Fibroblast of mammary gland (primary cell): Measurements from ENCODE around the gene GDE1.

Experiments used
- DNase-seq: peaks from one replicate; pipeline ENCODE4 v3.0.0-alpha.2; 2010; ENCODE audit warnings: low read depth
- H3K4me3 ChIP-seq: 2 replicates; pipeline ENCODE4 v1.5.1; 2011; ENCODE audit warnings: low read depth, mild to moderate bottlenecking, low read length, moderate library complexity; ENCODE audit not compliant: control insufficient read depth
- TF ChIP-seq, protein P1 (sequence below): conservative IDR thresholded peaks from 2 replicates; pipeline ENCODE4 v1.5.1; 2011; ENCODE audit warnings: low read depth, low read length, inconsistent platforms; ENCODE audit not compliant: control insufficient read depth, insufficient read depth

Gene GDE1

DNA sequence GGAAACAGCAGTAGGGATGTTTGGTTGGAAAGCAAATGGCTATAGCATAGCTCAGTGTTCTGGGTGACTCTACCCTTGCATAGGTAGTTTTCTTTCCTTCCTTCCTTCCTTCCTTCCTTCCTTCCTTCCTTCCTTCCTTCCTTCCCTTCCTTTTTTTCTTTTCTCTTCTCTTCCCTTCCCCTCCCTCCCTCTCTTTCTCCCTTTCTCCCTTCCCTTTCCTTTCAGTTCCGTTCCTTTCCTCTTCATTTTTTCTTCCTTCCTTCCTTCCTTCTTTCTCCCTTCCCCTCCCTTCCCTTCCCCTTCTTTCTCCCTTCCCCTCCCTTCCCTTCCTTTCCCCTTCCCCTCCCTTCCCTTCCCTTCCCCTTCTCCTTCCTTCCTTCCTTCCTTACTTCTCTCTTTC, 31.3 kb downstream of the GDE1 start:
- no peak overlapping the region for H3K4me3 ChIP-seq
- no peak for DNase-seq
- TF ChIP-seq, protein P1, sequence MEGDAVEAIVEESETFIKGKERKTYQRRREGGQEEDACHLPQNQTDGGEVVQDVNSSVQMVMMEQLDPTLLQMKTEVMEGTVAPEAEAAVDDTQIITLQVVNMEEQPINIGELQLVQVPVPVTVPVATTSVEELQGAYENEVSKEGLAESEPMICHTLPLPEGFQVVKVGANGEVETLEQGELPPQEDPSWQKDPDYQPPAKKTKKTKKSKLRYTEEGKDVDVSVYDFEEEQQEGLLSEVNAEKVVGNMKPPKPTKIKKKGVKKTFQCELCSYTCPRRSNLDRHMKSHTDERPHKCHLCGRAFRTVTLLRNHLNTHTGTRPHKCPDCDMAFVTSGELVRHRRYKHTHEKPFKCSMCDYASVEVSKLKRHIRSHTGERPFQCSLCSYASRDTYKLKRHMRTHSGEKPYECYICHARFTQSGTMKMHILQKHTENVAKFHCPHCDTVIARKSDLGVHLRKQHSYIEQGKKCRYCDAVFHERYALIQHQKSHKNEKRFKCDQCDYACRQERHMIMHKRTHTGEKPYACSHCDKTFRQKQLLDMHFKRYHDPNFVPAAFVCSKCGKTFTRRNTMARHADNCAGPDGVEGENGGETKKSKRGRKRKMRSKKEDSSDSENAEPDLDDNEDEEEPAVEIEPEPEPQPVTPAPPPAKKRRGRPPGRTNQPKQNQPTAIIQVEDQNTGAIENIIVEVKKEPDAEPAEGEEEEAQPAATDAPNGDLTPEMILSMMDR = no peak

DNA sequence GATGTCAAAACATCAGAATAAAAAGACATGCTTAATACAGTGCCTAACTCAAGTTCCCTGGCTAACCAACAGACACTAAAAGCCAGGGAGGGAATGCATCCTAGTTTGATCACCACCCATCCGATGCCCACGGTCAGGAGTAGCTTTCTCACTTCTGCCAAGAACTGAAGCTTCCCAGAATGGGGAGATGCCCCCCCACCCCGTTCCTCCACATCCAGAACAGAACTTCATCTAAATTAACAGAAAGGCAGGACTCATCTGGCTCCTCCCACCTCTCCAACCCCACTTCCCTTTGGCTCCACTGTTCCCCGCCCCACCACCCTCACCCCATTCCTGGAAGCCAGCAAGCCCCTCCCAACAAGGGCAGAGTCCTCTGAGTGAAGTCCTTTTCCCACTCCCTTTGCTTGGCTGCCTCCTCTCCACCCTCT, 33.7 kb downstream of the GDE1 start:
- DNase-seq = no peak
- TF ChIP-seq, protein P1 = no peak
- no peak overlapping the region for H3K4me3 ChIP-seq

DNA sequence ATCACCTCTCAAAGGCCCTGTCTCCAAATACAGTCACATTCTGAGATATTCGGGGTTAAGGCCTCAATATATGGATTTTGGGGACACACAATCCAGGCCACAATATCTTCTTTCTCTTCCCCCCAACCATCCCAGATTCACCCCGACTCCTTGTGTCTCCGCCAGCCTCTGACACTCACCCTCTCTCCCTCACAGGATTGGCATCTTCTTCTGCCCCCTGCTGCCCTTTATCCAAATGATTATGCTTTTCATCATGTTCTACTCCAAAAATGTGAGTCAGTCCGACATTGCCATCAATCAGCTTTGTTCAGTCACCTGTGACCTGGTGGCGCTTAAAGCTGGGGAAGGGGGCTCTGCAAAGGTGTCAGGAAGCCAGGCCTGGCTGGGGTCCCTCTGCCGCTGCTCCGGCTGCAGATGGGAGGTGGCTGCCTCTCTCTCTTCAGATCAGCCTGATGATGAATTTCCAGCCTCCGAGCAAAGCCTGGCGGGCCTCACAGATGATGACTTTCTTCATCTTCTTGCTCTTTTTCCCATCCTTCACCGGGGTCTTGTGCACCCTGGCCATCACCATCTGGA, 35.1 kb downstream of the GDE1 start:
- TF ChIP-seq, protein P1 = no peak
- DNase-seq = no peak

DNA sequence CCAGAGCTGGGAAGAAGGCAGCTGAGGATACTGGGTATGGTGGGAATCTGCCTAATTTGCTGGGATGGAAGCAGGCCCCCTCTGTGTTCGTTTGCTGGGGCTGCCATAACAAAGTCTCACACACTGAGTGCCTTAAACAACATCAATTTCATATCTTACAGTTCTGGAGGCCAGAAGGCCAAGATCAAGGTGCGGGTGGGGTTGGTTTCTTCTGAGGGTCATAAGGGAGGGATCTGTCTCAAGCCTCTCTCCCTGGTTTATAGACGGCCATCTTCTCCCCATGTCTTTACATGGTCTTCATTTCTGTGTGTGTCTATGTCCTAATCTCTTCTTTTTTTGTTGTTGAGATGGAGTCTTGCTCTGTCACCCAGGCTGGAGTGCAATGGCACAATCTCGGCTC, 35.8 kb downstream of the GDE1 start:
- H3K4me3 ChIP-seq = no peak overlapping the region
- no peak for DNase-seq
- TF ChIP-seq, protein P1 = no peak

More for the DNA sequence above, 35.1 kb downstream of the GDE1 start:
- H3K4me3 ChIP-seq = no peak overlapping the region

DNA sequence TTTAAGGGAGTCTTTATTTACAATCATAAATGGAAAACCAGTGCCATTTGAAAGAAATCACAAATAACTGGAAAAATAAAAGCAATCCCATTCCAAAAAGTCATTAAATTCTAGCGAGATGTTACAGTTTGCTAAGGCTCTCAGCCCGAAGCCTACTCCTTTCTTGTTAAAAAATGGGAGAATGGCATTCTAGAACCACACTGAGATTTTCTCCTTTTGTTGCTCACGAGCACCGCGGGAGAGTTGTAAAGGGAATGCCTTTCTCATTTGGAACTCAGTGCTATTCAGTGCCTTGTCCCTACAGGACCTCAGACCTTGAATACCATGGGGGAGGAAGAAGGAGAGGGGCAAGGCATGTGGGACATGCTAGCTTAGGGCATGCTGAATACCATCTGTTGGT, 36.3 kb downstream of the GDE1 start:
- no peak overlapping the region for H3K4me3 ChIP-seq
- no peak for DNase-seq
- TF ChIP-seq, protein P1 = no peak

DNA sequence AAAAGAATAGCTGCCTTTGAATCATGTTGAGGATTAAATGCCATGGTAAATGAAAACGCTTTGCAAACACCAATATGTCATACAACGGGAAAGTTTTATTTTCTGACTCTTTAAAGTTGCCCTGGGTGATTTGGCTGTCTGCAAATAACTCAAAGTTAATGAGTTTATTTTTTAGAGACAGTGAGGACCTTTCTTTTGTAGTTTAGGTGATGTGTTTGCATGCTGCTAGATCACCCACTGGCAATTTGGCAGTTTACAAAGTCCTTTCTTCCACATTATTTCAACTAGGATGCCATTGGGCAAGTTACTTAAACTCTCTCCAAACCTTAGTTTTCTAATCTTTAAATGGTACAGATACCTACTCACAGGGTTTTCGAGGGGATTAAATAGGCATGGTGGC, 37.8 kb downstream of the GDE1 start:
- H3K4me3 ChIP-seq = no peak overlapping the region
- no peak for DNase-seq
- TF ChIP-seq, protein P1 = no peak

DNA sequence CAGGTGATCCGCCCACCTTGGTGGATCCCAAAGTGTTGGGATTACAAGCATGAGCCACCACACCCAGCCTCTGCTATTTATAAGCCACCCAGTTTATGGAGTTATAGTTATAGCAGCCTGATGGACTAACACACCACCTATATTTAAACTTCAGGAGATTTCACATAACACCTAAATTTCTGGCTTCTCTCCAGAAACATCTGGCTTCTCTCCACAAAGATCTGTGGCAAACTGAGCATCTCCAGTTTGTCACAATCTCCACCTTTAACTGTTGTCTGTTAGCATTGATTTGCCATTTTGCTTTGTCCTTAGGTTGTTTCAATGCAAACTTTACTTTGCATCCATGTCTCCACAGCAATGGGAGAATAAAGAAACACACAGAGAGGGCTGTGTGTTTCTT, 39.6 kb downstream of the GDE1 start:
- H3K4me3 ChIP-seq = no peak overlapping the region
- no peak for DNase-seq
- TF ChIP-seq, protein P1 = no peak
